HG02840 (cell line): ENCODE data around the gene BMP2.

Source experiments
- ATAC-seq: cut with Tn5 transposase; IDR thresholded peaks from one replicate; pipeline ENCODE4 v1.9.1; 2021; ENCODE audit warnings: mild to moderate bottlenecking, moderate library complexity, moderate number of reproducible peaks; ENCODE audit not compliant: unreplicated experiment, low FRiP score

BMP2 gene

GRCh38 chr20:6767126-6767535 is 355 bp upstream of the BMP2 start:
- no peak for ATAC-seq

DNA sequence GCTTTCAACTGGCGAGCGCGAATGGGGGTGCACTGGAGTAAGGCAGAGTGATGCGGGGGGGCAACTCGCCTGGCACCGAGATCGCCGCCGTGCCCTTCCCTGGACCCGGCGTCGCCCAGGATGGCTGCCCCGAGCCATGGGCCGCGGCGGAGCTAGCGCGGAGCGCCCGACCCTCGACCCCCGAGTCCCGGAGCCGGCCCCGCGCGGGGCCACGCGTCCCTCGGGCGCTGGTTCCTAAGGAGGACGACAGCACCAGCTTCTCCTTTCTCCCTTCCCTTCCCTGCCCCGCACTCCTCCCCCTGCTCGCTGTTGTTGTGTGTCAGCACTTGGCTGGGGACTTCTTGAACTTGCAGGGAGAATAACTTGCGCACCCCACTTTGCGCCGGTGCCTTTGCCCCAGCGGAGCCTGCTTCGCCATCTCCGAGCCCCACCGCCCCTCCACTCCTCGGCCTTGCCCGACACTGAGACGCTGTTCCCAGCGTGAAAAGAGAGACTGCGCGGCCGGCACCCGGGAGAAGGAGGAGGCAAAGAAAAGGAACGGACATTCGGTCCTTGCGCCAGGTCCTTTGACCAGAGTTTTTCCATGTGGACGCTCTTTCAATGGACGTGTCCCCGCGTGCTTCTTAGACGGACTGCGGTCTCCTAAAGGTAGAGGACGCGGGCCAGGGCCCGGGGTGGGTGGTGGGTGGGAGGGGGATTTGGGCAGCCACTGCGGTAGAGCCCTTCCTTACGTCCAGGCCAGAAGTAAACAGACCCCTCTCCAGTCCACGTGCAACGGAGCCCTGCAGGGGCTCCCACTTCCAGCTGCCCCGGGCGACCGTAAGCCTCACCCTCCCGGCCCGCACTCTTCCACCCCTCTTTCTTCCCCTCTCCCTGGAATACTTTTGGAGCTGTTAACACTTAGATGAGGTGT is 998 bp downstream of the BMP2 start:
- ATAC-seq = no peak

GRCh38 chr20:6769903-6770785 is 2.7 kb downstream of the BMP2 start:
- ATAC-seq = no peak

- no peak for ATAC-seq
Measured at GRCh38 chr20:6770786-6771100, 3.3 kb downstream of the BMP2 start.

- ATAC-seq = no peak
Measured at GRCh38 chr20:6780433-6781190, 13.1 kb downstream of the BMP2 start.

DNA sequence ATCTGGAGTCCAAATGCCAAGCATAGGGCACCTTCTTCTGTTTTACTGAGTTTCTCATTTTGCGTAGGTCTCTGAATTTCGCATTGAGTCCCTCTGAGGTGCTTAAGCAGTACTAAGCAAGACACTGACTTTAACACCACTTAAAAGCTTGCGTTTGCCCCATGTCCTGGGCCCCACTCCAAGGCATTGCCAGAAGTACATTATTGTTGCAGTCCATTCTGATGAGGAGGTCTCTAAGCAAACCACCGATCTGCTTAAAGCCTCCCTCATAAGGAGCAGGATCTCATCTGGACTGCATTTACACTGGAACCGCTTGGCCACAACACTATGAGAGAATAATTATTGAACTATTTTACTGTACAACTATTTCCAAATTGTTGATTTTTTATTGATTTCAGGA is 16.3 kb downstream of the BMP2 start:
- no peak for ATAC-seq

GRCh38 chr20:6784210-6784631 is 16.7 kb downstream of the BMP2 start:
- ATAC-seq = no peak

GRCh38 chr20:6784767-6785166 is 17.3 kb downstream of the BMP2 start:
- ATAC-seq = no peak

GRCh38 chr20:6786548-6786947 is 19.1 kb downstream of the BMP2 start:
- ATAC-seq = no peak

- ATAC-seq = no peak
Measured at GRCh38 chr20:6792789-6793188, 25.3 kb downstream of the BMP2 start.

DNA sequence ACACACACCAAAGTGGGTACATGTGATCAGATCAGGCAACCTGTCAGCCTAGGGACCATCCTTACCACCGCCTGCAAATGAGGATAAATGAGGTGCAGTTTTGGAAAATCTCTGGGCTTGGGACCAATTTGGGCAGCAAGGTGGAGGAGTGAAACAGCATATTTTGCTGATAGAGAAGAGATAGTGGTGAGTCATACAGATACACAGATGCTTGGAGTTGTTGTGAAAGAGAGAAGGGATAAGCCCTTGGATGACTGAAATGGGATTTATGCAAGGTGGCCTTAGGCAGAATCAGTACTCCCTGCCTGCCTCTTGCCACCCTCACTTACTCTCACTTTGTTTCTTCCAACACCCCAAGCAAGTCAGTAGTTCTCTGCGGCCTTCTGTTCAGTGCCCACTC is 34.7 kb downstream of the BMP2 start:
- no peak for ATAC-seq

- ATAC-seq = no peak
Measured at GRCh38 chr20:6806275-6806674, 38.8 kb downstream of the BMP2 start.

GRCh38 chr20:6811262-6812035 is 44.0 kb downstream of the BMP2 start:
- no peak for ATAC-seq

DNA sequence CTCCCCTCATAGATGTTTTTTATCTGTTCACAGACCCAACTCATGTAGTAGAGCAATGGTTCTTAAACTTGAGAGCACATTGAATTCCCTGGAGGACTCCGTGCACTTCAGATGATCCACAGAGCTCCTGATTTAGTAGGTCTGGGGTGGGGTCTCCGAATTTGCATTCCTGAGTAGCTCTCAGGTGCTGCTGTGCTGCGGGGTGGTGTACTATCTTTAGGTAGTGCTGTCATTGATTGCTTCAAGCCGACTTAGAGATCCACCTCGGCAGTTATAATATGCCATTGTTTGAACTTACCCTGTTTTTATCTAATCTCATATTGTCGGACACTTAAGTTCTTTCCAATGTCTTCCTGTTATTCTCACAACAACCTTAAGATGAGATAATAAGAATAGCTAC is 45.0 kb downstream of the BMP2 start:
- no peak for ATAC-seq

GRCh38 chr20:6814945-6815344 is 47.5 kb downstream of the BMP2 start:
- ATAC-seq = no peak

DNA sequence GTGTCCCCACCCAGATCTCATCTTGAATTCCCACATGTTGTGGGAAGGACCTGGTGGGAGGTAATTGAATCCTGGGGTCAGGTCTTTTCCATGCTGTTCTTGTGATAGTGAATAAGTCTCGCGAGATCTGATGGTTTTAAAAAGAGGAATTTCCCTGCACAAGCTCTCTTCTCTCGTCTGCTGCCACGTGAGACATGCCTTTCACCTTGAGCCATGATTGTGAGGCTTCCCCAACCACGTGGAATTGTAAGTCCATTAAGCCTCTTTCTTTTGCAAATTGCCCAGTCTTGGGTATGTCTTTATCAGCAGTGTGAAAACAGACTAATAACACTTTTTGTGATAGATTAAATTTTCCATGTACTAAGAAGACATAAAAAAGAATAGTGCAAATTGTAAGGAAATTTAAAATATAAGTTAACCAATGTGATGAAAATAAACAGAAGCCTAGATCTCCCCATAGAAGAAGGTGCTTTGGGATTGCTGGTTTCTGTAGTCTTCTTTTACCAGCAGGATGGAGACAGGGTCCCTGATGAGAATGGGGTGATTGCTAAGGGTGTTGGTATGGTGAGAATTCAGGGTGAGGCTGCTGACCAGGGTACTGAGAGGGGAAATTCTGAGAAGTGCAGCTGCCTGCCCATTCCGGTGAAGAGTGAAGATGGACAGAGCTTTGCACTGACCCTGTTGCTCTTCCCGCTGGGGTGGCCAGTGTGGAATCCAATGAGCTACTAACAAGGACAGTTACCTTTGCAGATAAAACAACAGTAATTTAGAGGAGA is 50.7 kb downstream of the BMP2 start:
- ATAC-seq = no peak

- ATAC-seq = no peak
Measured at GRCh38 chr20:6819599-6819998, 52.1 kb downstream of the BMP2 start.

DNA sequence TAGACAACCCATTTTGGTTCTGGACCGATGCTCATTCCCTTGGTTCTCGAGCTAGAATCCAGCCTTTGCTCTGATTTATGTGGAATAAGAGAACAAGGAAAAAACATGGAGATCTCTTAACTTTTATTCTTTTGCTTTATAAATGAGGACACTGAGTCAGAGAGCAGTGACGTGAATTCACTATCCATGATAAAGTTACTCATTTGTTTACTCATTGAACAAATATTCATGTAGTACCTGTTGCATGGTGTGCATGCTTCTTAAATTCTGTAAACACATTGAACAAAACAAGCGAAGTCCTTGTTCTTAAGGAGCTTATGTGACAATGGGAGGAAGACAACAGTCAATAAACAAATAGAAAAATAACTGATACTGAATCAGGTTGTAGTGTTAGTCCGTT is 56.9 kb downstream of the BMP2 start:
- no peak for ATAC-seq

DNA sequence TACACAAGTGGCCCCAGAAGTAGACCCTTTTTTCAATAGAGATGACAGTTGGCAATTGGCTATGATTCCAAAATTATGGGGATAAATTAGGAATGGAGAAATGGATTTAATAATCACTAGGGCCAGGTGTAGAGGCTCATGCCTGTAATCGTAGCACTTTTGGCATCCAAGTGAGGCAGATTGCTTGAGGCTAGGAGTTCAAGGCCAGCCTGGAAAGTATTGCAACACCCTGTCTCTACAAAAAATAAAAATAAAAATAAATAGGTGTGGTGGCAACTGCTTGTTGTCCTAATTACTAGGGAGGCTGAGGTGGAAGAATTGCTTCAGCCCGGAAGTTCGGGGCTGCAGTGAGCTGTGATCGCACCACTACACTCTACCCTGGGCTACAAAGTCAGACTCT is 60.0 kb downstream of the BMP2 start:
- ATAC-seq = no peak
